Ectodermal cell (in vitro differentiated cells): Measurements from ENCODE around the gene COMT. TPM values are rescaled to one million over a fixed set of nuclear protein-coding genes. Genes with fewer than 3 reads are reported as not detected.

ENCODE experiments used
- H3K27ac ChIP-seq: 2 replicates; pipeline ENCODE4 v1.7.0; 2013; ENCODE audit warnings: mild to moderate bottlenecking, low read depth, low read length; ENCODE audit not compliant: insufficient read depth, poor library complexity, severe bottlenecking
- H3K27me3 ChIP-seq: 2 replicates; pipeline ENCODE4 v1.7.0; 2013; ENCODE audit warnings: mild to moderate bottlenecking, low read length; ENCODE audit not compliant: insufficient read depth, control insufficient read depth, poor library complexity, severe bottlenecking
- H3K36me3 ChIP-seq: one replicate; pipeline ENCODE4 v1.7.0; 2013; ENCODE audit warnings: low read length; ENCODE audit not compliant: control insufficient read depth, insufficient read depth
- H3K4me1 ChIP-seq: one replicate; pipeline ENCODE4 v1.7.0; 2013; ENCODE audit warnings: low read length; ENCODE audit not compliant: control insufficient read depth, insufficient read depth
- H3K4me3 ChIP-seq: 2 replicates; pipeline ENCODE4 v1.7.0; 2013; ENCODE audit warnings: low read depth, low read length, control low read depth; ENCODE audit not compliant: insufficient read depth
- H3K9me3 ChIP-seq: 2 replicates; pipeline ENCODE4 v1.7.0; 2013; ENCODE audit warnings: mild to moderate bottlenecking, low read length, moderate library complexity; ENCODE audit not compliant: control insufficient read depth
- WGBS, 2 experiments: methylation state at CpG; one replicate each; pipeline ENCODE4 v1.1.7; 2013; ENCODE audit warnings: missing lambda C conversion rate in 2 of 2; 5-methylcytosine and 5-hydroxymethylcytosine counted together
- polyA plus RNA-seq, 4 experiments: library from polyadenylated mRNA; stranded (reverse); fragments of 50-300 nt; gene quantifications; one replicate each; pipeline ENCODE4 v1.2.3, GENCODE V29; 2013

The COMT gene
- 37.0 TPM for polyA plus RNA-seq (2013, experiment 1 of 4)
- 37.0 TPM for polyA plus RNA-seq (2013, experiment 2 of 4)
- polyA plus RNA-seq (2013, experiment 3 of 4): 53.6 TPM
- 59.7 TPM for polyA plus RNA-seq (2013, experiment 4 of 4)

GRCh38 chr22:19941365-19942082, at the start of gene COMT, which contains the start of gene TXNRD2:
Gene COMT (plus strand): TSS chr22:19941772. CDS start chr22:19962527, 20,755 bp downstream.
Gene TXNRD2 (minus strand): TSS chr22:19941818. CDS start chr22:19941803, 15 bp downstream.
- no peaks in the 10 kb centered on the region for H3K27me3 ChIP-seq
- H3K9me3 ChIP-seq: no peaks in the 10 kb centered on the region
- peak within 1 kb of the TSS; percentile 58 for H3K4me3 ChIP-seq
- WGBS, 2 experiments: 34% methylated on average over 63 of the region's 63 CpGs
- peaks cover 22% of the 10 kb centered on the region for H3K4me1 ChIP-seq
- peak within 1 kb of the TSS; percentile 70 for H3K27ac ChIP-seq
- H3K36me3 ChIP-seq: no peaks in the 10 kb centered on the region

- Histone ChIP-seq H3K36me3 (no peaks in the 10 kb centered on the region), H3K9me3 (no peaks in the 10 kb centered on the region), H3K27ac (no peak overlapping the region), H3K4me3 (no peak overlapping the region), H3K4me1 (peaks cover 24% of the 10 kb centered on the region), H3K27me3 (peaks cover 7% of the 10 kb centered on the region)
- WGBS, 2 experiments: 59 to 63% methylated on average over 24 of the region's 24 CpGs
Observed at GRCh38 chr22:19892257-19892879, 49.2 kb upstream of the COMT start.

GRCh38 chr22:19892925-19893324, 48.6 kb upstream of the COMT start:
- Histone ChIP-seq H3K36me3 (no peaks in the 10 kb centered on the region), H3K27ac (no peak overlapping the region), H3K27me3 (peaks cover 7% of the 10 kb centered on the region), H3K4me1 (peaks cover 24% of the 10 kb centered on the region), H3K4me3 (no peak overlapping the region), H3K9me3 (no peaks in the 10 kb centered on the region)
- 88 to 90% methylated on average over 13 of the region's 13 CpGs for WGBS, 2 experiments

GRCh38 chr22:19893363-19893762, 48.2 kb upstream of the COMT start:
- 93 to 94% methylated on average over 15 of the region's 15 CpGs for WGBS, 2 experiments
- peaks cover 7% of the 10 kb centered on the region for H3K27me3 ChIP-seq

GRCh38 chr22:19895160-19895849, 46.3 kb upstream of the COMT start:
- H3K36me3 ChIP-seq: no peaks in the 10 kb centered on the region
- no peak overlapping the region for H3K4me3 ChIP-seq
- H3K4me1 ChIP-seq: peaks cover 24% of the 10 kb centered on the region
- H3K27me3 ChIP-seq: peaks cover 7% of the 10 kb centered on the region
- H3K27ac ChIP-seq: no peak overlapping the region
- no peaks in the 10 kb centered on the region for H3K9me3 ChIP-seq
- WGBS, 2 experiments: 96 to 97% methylated on average over 23 of the region's 23 CpGs

More at GRCh38 chr22:19893363-19893762, 48.2 kb upstream of the COMT start:
- Histone ChIP-seq H3K4me3 (no peak overlapping the region), H3K27ac (no peak overlapping the region), H3K4me1 (peaks cover 24% of the 10 kb centered on the region), H3K36me3 (no peaks in the 10 kb centered on the region), H3K9me3 (no peaks in the 10 kb centered on the region)

- 92% methylated on average over 15 of the region's 15 CpGs for WGBS, 2 experiments
- Histone ChIP-seq H3K4me1 (peaks cover 14% of the 10 kb centered on the region), H3K9me3 (no peaks in the 10 kb centered on the region), H3K27ac (no peak overlapping the region), H3K4me3 (no peak overlapping the region), H3K36me3 (no peaks in the 10 kb centered on the region), H3K27me3 (peaks cover 3% of the 10 kb centered on the region)
Observed at GRCh38 chr22:19896665-19897355, 44.8 kb upstream of the COMT start.

- Histone ChIP-seq H3K4me3 (no peak overlapping the region), H3K9me3 (no peaks in the 10 kb centered on the region), H3K36me3 (no peaks in the 10 kb centered on the region), H3K27me3 (peaks cover 3% of the 10 kb centered on the region), H3K27ac (no peak overlapping the region), H3K4me1 (peaks cover 12% of the 10 kb centered on the region)
- WGBS, 2 experiments: 94 to 96% methylated on average over 16 of the region's 16 CpGs
Observed at GRCh38 chr22:19897726-19898125, 43.8 kb upstream of the COMT start.

GRCh38 chr22:19898145-19898544, 43.4 kb upstream of the COMT start:
- Histone ChIP-seq H3K36me3 (no peaks in the 10 kb centered on the region), H3K27me3 (peaks cover under 1% of the 10 kb centered on the region), H3K27ac (no peak overlapping the region), H3K4me1 (peaks cover 12% of the 10 kb centered on the region), H3K4me3 (no peak overlapping the region), H3K9me3 (no peaks in the 10 kb centered on the region)
- WGBS, 2 experiments: 86 to 87% methylated on average over 7 of the region's 7 CpGs

GRCh38 chr22:19898831-19899567, 42.6 kb upstream of the COMT start:
- WGBS, 2 experiments: 93 to 94% methylated on average over 16 of the region's 16 CpGs
- no peaks in the 10 kb centered on the region for H3K9me3 ChIP-seq

More at GRCh38 chr22:19898831-19899567, 42.6 kb upstream of the COMT start:
- Histone ChIP-seq H3K27me3 (no peaks in the 10 kb centered on the region), H3K36me3 (no peaks in the 10 kb centered on the region), H3K4me1 (peaks cover 19% of the 10 kb centered on the region), H3K27ac (no peak overlapping the region), H3K4me3 (no peak overlapping the region)
